Measurements from ENCODE around the gene LTBP1. TPM values are rescaled to one million over a fixed set of nuclear protein-coding genes. Genes with fewer than 3 reads are reported as not detected.

LTBP1 gene
- total and polyA plus RNA-seq, 9 donors, result 13.5 to 117 (median 41.8) TPM

DNA sequence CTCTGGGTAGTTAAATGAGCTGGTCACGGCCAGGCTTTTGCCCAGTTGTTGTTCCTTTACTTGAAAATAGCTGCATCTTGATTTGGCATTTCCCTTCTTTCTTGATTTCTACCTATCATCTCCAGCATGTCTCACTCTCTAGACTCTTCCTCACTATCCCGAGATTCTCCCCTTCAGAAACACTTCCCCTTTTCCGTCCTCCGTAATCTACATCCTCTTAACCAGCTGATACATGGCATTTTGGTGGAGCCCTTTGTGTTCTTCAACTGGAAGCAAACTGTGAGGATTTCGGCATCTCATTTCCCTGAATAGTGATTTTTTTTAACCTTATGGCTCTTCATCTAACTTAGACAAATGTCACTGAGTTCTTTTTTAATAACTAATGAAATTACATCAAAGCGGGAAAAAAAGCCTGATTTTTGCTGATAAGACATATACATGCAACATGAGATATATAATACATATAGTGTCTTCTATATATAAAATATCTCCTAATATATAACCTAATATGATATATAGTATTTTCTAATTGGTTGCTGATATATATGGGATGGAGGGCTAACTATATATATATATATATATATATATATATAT lies 309.5 kb downstream of the LTBP1 start:
- Histone ChIP-seq H3K27ac (no peak overlapping the region), H3K9me3 (no peaks in the 10 kb centered on the region), H3K27me3 (no peaks in the 10 kb centered on the region), H3K4me1 (ENCODE audit: insufficient read depth) (no peaks in the 10 kb centered on the region), H3K4me3 (no peak overlapping the region), H3K36me3 (no peaks in the 10 kb centered on the region)
- TF ChIP-seq EP300 (IDR thresholded peaks at IDR 0.05), result no peak
- no peak for TF ChIP-seq POLR2A (IDR thresholded peaks at IDR 0.05)
- TF ChIP-seq, protein P1, sequence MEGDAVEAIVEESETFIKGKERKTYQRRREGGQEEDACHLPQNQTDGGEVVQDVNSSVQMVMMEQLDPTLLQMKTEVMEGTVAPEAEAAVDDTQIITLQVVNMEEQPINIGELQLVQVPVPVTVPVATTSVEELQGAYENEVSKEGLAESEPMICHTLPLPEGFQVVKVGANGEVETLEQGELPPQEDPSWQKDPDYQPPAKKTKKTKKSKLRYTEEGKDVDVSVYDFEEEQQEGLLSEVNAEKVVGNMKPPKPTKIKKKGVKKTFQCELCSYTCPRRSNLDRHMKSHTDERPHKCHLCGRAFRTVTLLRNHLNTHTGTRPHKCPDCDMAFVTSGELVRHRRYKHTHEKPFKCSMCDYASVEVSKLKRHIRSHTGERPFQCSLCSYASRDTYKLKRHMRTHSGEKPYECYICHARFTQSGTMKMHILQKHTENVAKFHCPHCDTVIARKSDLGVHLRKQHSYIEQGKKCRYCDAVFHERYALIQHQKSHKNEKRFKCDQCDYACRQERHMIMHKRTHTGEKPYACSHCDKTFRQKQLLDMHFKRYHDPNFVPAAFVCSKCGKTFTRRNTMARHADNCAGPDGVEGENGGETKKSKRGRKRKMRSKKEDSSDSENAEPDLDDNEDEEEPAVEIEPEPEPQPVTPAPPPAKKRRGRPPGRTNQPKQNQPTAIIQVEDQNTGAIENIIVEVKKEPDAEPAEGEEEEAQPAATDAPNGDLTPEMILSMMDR (IDR thresholded peaks at IDR 0.05), result no peak
- no peak for DNase-seq
- WGBS, 3 donors, result 93 to 97% (median 93%) methylated on average over 6 of the region's 6 CpGs
- intact Hi-C loops (cut with DNase I), result no loop called here

DNA sequence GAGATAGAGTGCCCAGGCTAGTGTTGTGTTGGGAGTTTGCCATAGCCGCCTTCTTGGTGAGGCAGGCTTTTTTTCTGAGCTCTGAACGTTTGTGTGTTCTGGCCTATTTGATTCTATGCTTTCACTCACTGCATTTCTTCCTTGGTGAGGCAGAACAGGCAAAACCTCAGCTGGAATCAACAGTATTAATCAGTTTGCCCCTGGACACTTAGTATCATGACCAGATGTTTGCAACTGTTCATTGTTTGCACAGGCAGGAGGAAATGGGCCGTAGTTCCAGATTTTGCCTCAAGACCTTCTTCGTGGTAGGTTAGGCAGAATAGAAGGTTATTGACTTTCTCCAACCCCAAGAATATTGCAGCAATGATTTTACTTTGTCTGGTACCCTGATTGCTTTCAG lies 311.6 kb downstream of the LTBP1 start:
- Histone ChIP-seq H3K27me3 (no peaks in the 10 kb centered on the region), H3K4me3 (no peak overlapping the region), H3K27ac (no peak overlapping the region), H3K9me3 (no peaks in the 10 kb centered on the region), H3K36me3 (no peaks in the 10 kb centered on the region), H3K4me1 (ENCODE audit: insufficient read depth) (no peaks in the 10 kb centered on the region)
- DNase-seq, result no peak
- TF ChIP-seq, protein P1 (IDR thresholded peaks at IDR 0.05), result no peak
- intact Hi-C loops (cut with DNase I), result no loop called here
- 28 to 59% (median 33%) methylated on average over 4 of the region's 4 CpGs for WGBS, 3 donors

DNA sequence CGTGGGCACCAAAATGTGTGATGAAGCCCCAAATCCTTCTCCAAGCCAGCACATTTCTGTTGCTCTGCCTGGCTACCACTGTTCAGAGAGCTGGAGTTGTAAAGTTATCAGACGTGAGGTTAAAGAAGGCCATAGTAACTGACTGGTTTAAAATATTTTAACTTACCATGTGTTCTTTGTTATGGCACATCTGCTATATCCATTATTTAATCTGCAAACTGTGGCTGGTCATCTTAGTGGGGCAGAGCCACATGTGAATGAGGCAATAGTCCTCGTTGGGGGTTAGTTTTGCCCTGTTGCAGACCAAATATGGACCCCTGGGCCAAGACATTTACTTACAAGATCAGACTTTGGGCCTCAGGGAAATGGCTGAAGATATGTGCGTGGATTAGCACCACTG lies 315.3 kb downstream of the LTBP1 start:
- intact Hi-C loops (cut with DNase I), result loop anchor here in 1 of 4 donors (10.0 kb wide), 1 partner anchor 227 kb away; no protein-coding TSS in a partner anchor
- DNase-seq, result no peak
- TF ChIP-seq, protein P1 (IDR thresholded peaks at IDR 0.05), result no peak
- TF ChIP-seq POLR2A (IDR thresholded peaks at IDR 0.05), result no peak
- no peak for TF ChIP-seq EP300 (IDR thresholded peaks at IDR 0.05)
- Histone ChIP-seq H3K4me1 (ENCODE audit: insufficient read depth) (no peaks in the 10 kb centered on the region), H3K27ac (no peak overlapping the region), H3K27me3 (no peaks in the 10 kb centered on the region), H3K9me3 (peaks cover 0 to 10% of the 10 kb centered on the region in 2 donors), H3K4me3 (no peak overlapping the region), H3K36me3 (peaks cover 3% of the 10 kb centered on the region)
- WGBS, 3 donors, result 92 to 95% (median 93%) methylated on average over 4 of the region's 4 CpGs

DNA sequence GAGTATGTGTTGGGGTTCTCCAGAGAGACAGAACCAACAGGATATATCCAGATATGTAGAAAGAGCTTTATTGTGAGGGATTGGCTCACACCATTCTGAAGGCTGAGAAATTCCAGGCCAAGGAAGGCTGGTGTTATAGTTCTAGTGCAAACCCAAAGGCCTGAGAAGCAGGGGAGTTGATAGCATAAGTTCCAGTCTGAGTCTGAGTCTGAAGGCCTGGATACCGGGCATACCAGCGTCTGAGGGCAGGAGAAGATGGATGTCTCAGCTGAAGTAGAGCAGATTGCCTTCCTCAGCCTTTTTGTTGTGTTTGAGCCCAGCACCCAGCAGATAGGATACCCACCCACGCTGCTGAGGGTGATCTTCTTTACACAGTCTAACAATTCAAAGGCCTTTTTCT lies 318.0 kb downstream of the LTBP1 start:
- 71 to 88% (median 80%) methylated on average over 3 of the region's 3 CpGs for WGBS, 3 donors
- H3K9me3 ChIP-seq, result peaks cover 0 to 11% of the 10 kb centered on the region in 2 donors
- TF ChIP-seq, protein P1 (IDR thresholded peaks at IDR 0.05), result no peak
- TF ChIP-seq POLR2A (IDR thresholded peaks at IDR 0.05) (no peak), EP300 (IDR thresholded peaks at IDR 0.05) (no peak)
- H3K27ac ChIP-seq, result no peak overlapping the region
- H3K27me3 ChIP-seq, result no peaks in the 10 kb centered on the region
- H3K4me3 ChIP-seq, result no peak overlapping the region
- H3K4me1 ChIP-seq (ENCODE audit: insufficient read depth), result no peaks in the 10 kb centered on the region
- H3K36me3 ChIP-seq, result peaks cover 3% of the 10 kb centered on the region
- intact Hi-C loops (cut with DNase I), result loop anchor here in 2 of 4 donors (5.0 to 10.0 kb wide), 2 partner anchors 227 to 230 kb away; no protein-coding TSS in a partner anchor
- no peak for DNase-seq

All from ovary (tissue), 9 donors.